Stimulated activated CD8-positive, alpha-beta memory T cell treated with anti-CD3 and anti-CD28 coated beads, Interleukin-15, amount 100 ng/mL, for 48 hours (primary cell): ENCODE measurements around the gene MFSD12.
A peak's percentile ranks its signal among the peaks of the same experiment; 100 is the strongest.

Source experiments
- DNase-seq, 2 donors: peaks; one replicate each; pipeline ENCODE4 v3.0.0-alpha.2; 2020; ENCODE audit warnings: low read depth in 2 of 2

MFSD12 gene

DNA sequence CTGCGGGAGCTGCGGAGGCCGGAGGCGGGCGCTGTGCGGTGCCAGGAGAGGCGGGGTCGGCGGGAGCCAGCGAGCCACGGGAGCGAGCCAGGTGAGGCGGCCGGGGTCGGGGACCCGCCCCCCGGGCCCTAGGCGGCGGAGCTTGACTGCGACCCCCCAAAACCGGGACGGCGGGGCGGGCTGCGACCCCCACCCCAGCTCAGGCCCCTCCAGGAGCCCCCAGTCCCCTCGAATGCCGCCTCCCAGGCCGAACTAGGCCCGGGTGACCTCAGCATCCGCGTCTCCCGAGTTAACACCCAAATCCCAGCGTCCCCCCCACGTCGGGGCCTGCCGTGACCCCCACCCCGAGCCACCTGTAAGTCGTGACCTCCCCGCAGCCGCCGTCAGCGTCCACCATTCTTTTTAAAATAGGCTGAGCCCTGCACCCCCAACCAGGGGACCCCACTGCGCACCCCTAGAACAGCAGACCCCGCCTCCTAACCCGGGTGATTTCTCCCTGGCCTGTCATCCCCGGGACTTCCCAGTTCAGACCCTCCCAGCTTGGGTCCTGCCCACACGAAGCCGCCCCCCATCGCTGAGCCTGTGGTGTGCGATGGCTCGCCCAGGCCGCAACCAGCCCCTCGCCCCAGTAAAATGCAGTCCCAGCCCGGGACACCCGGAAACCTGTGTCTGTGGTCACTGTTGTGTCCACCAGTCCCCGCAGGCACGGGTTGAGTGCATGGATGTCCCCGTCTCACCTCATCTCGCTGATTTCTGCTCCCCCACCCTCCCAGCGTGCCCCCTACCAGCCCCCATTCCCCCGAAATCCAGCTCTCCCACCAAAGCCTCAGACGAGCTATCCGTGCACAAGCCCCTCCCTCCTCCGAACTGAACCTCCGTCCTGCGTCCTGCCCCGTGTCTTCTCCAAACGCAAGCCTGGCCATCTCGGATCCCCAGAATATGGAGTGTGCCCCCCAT, 50.7 kb downstream of the MFSD12 start:
- no peak for DNase-seq

DNA sequence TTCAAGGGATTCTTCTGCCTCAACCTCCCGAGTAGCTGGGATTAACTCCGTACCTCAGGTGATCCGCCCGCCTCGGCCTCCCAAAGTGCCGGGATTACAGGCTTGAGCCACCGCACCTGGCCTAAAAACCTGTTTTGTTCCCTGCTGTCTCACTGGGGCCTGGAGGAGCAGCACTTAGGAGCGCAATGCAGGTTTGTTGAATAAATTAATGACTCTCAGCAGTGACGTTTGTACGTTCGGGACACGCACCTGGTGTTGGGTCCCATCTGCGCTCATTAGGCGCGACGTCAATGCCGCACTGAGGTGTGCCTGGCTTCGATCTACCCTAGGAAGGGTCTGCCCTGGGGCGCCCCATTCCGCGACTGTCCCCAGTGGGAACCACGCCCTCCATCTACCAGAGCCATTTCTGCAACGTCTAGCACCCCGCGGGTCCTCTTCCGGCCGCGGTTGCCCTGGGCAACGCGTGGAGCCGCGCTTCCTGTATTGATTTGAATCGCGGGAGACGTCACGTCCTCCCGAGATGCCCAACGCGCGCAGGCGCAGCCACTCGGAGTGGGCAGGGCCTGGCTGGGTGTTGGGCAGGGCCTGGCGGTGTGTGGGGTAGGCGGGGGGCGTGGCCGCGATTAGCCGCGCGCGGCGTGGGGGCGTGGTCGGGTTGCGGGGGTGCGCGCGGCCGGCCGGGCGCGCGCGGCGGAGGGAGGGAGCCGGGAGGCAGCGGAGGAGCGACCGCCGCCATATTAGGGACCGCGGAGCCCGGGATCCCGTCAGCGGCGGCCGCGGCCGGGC, 51.6 kb downstream of the MFSD12 start, which contains the start of gene FZR1:
TSS of gene FZR1 (plus strand) at position 714 of the 786 bp plus-strand sequence. CDS start 16,679 bp downstream, outside the sequence.
- peak; percentile 100 for DNase-seq

DNA sequence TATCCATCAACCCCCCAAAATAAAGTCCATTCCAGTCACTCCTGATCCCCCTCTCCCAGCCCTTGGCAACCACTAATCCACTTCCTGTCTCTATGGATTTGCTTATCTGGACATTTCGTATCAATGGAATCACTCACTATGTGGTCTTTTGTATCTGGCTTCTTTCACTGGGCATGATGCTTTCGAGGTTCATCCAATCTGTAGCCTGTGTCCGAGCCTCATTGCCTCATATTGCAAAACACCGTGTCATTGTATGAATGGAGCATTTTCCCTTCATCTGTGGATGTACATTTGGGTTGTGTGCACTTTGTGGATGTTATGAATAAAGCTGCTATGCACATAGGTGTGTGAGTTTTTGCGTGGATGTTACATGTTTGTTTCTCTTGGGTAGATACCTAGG, 52.7 kb downstream of the MFSD12 start:
- no peak for DNase-seq

- DNase-seq: no peak
Measured at GRCh38 chr19:3503036-3503572, 54.3 kb downstream of the MFSD12 start.

DNA sequence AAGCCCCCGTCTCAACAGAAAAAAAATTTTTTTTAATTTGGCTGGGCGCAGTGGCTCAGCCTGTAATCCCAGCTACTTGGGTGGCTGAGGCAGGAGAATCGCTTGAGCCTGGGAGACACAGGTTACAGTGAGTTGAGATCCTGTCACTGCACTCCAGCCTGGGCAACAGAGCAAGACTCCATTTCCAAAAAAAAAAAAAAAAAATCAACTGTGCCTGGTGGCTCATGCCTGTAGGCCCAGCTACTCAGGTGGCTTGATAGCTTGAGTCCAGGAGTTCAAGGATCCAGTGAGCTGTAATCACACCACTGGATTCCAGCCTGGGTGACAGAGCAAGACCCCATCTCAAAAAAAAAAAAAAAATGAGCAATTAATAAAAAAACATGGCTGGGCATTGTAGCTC, 55.6 kb downstream of the MFSD12 start:
- no peak for DNase-seq

DNA sequence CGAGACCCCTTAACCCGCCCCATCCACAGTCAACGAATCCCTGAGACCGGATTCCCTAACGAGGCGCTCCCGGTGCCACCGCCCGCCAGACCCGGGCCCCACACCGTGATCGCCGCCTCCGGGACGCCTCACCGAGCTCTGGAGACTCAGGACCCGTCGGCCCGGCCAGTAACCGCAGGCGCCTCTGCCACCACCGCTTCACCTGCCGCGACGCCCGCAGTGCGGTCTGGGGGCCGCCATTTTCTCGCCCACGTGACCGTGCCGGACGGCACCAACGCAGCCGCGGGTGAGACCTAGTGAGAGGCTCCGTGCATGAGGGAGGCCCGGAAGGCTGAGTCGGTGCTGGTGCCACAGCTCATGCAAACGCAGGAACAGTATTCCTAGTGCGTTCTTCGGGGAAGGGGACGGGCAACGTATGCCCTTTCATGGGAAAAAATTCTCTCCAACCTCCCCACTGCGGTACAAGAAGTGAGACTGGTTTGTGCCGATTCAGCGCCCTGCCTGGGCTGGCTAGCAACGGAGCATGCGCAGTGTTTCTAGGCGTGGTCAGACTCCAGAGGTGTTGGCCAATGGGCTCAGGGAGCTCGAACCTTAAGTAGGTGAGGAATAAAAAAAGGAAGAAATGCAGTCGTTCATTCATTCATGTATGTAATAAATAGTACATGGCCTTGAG, 56.8 kb downstream of the MFSD12 start, which contains the start of gene DOHH:
TSS of gene DOHH (minus strand) at position 246 of the 673 bp plus-strand sequence. CDS start 3,860 bp downstream, outside the sequence.
- DNase-seq: peak; percentile 92 to 93

- no peak for DNase-seq
Measured at GRCh38 chr19:3499738-3500428, 57.5 kb downstream of the MFSD12 start.

DNA sequence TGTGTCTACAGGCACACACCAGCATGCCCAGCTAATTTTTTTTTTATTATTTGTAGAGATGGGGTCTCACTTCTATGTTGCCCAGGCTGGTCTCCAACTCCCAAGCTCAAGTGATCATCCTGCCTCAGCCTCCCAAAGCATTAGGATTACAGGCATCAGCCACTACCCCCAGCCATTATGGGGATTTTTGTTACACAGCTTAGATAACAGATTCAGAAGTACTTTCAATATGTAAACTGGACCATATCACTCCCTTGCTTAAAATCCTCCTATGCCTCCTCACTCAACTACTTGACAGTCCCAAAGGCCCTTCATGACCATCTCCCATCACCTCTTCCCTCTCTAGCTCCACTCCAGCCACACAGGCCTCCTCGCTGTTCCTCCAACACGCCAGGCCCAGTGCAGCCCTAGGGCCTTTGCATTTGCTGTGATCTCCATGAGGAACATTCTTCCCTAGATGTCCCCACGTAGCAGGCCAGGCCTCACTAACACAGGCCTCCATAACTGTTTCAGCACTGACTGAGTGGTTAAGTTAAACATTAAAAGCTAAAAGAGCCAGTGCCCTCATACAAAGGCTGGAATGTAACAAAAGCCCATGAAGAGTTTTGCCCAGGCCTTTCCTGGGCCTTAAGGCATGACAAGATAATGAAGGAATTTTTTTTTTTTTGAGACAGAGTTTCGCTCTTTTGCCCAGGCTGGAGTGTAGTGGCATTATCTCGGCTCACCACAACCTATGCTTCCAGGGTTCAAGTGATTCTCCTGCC, 59.4 kb downstream of the MFSD12 start:
- DNase-seq: no peak

GRCh38 chr19:3496392-3497273, 60.8 kb downstream of the MFSD12 start:
- DNase-seq: no peak

GRCh38 chr19:3494559-3494958, 62.8 kb downstream of the MFSD12 start:
- peak in 1 of 2 donors; percentile 34 for DNase-seq
